HCT116 (cell line): ENCODE results near the gene NT5DC2.

Experiments
- ATF3 ChIP-seq: IDR thresholded peaks from 2 replicates; pipeline ENCODE4 v1.6.1; 2012
- CEBPB ChIP-seq: IDR thresholded peaks from 2 replicates; pipeline ENCODE4 v1.6.1; 2012; ENCODE audit warnings: low read depth
- CTCF ChIP-seq, 3 experiments: fragments of 200-600 bp in 1 of 3; sonication (generic) in 1 of 3; IDR thresholded peaks in 2 of 3; conservative IDR thresholded peaks in 1 of 3; 2 replicates each; pipeline ENCODE4 v1.5.1; 2012 to 2017; ENCODE audit warnings: low read depth in 2 of 3, low read length in 2 of 3, antibody characterized with exemption in 1 of 3, borderline replicate concordance in 1 of 3, control low read depth in 1 of 3, mild to moderate bottlenecking in 1 of 3, mixed read lengths in 1 of 3, mixed run types in 1 of 3, moderate library complexity in 1 of 3; ENCODE audit not compliant: insufficient read depth in 1 of 3
- EGR1 ChIP-seq: IDR thresholded peaks from 2 replicates; pipeline ENCODE4 v1.6.1; 2012; ENCODE audit warnings: low read depth
- EZH2 ChIP-seq: fragments of 200-600 bp; sonication (generic); IDR thresholded peaks from 2 replicates; pipeline ENCODE4 v1.6.1; 2017; ENCODE audit warnings: antibody characterized with exemption, mixed run types
- EZH2phosphoT487 ChIP-seq: fragments of 200-600 bp; IDR thresholded peaks from 2 replicates; pipeline ENCODE4 v1.6.1; 2018; ENCODE audit warnings: antibody characterized with exemption, borderline replicate concordance
- FOSL1 ChIP-seq: IDR thresholded peaks from 2 replicates; pipeline ENCODE4 v1.6.1; 2012; ENCODE audit warnings: low read depth
- MAX ChIP-seq: IDR thresholded peaks from 2 replicates; pipeline ENCODE4 v1.6.1; 2012
- POLR2A ChIP-seq: IDR thresholded peaks from 2 replicates; pipeline ENCODE4 v1.7.0; 2011; ENCODE audit warnings: borderline replicate concordance; ENCODE audit not compliant: insufficient read depth, insufficient read length; ENCODE audit errors: extremely low read depth
- POLR2AphosphoS5 ChIP-seq: IDR thresholded peaks from 2 replicates; pipeline ENCODE4 v1.6.1; 2011; ENCODE audit warnings: mild to moderate bottlenecking, low read depth, low read length, moderate library complexity
- SIN3A ChIP-seq: IDR thresholded peaks from 2 replicates; pipeline ENCODE4 v1.6.1; 2012; ENCODE audit warnings: low read depth
- YY1 ChIP-seq: IDR thresholded peaks from 2 replicates; pipeline ENCODE4 v1.6.1; 2011; ENCODE audit warnings: low read length, low read depth, moderate library complexity, mild to moderate bottlenecking; ENCODE audit not compliant: insufficient replicate concordance; ENCODE audit errors: extremely low read depth
- ZNF274 ChIP-seq: fragments of 200-500 bp; sonication (Bioruptor generic); IDR thresholded peaks from 2 replicates; pipeline ENCODE4 v1.6.1; 2014; ENCODE audit warnings: mild to moderate bottlenecking, low read depth, low read length, inconsistent platforms

DNA sequence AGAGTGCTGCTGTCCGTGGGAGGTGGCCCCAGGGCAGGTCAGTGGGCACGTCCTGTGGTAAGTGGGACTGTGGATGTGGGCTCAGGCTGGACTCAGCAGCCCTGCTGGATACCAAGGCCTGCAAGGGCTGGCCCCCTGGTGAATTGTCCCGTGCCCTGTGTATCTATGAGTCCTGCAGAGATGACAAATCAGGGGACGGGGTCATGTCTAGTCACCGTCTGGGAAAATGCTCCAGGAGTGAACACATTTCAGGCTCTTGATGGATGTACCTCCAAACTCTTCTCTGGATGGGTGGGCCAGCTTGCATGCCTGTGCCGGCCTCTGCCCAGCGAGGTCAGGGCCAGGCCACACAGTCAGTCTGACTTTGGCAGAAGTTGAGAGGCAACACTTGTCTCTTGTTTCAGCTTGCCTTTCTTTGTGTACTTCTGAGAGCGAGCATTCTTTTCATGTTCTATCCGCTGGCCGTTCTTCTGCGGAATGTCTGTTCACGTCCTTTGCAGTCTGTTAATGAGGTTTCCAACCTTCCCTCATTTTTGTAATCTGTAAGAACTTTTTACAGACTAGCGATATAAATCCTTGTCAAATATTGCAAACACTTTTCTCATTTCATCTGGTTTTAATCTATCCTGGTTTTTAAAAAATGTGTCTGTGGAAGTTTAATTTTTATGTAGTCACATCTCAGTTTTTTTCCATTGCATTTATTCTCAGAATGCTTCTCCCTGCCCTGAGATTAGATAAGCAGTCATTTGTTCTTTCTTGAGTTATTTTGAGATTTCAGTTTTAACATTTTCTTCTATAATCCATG is 49.9 kb downstream of the NT5DC2 start:
- TF ChIP-seq MAX (no peak), CTCF (IDR thresholded peaks at IDR 0.05 in 2 of 3, conservative IDR thresholded peaks at IDR 0.05 in 1 of 3; ENCODE audit: borderline replicate concordance in 1 of 3, insufficient read depth in 1 of 3, low read depth in 2 of 3, low read length in 2 of 3) (no peak), EGR1 (no peak), POLR2A (no peak), FOSL1 (no peak), YY1 (no peak), ATF3 (no peak), EZH2 (no peak), EZH2phosphoT487 (no peak), CEBPB (no peak), POLR2AphosphoS5 (no peak), SIN3A (no peak), ZNF274 (no peak)
